ENCODE measurements around the gene KRT7.
"Not testable (repeated sequence)": the region's sequence is repeated elsewhere in the genome, so short reads cannot be mapped to it uniquely, and the experiment has no call there.

KRT7 gene

DNA sequence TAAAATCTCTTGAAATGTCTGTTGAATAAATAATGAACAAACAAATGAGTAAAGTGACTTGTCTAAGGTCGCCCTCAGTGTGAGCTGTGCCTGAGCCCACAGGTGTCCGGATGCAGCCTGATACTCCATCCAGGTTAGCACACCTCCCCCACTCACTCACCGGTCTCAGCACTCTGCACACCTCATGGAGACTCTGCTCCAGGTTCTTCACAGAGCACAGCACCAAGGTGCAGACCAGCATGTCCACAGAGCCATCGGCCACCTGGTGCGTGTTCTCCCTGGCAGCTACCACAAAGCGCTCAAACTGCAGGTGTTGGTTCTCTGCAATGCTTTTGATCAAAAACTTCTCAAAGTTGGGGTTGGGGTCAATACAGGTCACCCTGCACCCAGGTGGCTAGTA lies 4.1 kb upstream of the KRT7 start:
- no peak for DNase-seq

DNA sequence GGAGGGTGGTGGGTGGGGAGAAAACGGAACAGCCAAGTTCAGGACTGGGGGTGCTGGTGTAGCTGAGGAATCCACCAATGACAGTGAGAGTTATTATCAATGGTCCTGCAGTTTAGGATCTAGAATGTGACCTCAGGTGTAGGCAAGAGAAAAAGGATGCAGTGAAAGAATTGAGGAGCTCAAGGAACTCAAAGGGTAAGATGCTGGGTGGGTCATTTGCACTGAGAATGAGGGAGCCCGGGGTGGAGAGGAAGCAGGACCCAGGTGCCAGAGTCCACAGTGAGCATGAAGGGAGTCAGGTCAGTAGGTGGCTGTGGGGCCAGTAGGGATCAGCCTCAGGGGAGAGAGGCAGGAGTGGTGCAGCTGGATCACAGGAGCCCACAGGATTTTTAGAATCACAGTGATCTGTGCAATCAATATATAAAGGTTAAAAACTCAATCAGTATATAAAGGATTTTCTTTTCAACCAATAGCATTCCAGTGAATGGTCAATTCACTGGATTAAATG lies 3.2 kb upstream of the KRT7 start:
- DNase-seq: no peak

DNA sequence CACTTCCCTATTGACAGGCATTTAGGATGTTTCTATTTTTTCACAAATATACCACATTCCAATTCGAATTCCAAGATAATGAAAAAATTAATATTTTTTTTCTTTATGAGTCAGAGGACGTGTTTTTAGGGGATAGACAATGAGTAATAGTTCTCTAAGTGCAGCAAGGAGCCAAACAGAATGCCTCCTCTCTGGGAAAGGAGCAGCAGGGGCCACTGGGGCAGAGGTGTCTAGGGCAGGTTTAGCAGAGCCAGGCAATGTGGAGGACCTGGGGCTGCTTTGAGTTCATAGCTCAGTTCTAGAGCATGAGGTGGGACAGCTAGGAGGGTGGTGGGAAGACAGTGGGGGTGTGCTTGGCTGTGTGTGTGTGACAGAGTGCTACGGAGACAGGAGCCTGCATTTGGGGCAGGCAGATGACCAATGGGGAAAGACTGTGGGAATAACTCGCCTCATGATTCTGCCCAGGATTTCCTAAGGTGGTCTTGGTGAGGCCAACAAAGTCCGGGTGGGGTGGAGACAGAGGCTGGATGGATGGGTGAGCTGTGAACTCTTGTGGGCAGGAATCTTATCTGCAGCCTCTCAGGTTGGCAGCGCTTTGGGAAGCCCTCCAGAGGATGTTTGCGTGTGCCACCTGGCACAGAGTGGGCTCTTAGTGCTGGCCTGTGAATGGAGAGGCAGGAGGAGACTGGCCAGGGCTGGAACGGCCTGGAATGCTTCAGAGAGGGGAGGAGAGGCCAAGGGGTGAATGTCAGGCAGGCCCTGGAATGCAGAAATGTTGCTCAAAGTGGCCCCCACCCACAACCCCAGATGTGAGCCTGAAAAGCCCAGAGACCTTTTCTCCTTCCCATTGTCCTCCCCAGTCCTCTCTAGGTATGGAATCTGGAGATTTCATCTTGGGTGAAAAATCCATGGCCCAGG lies 2.4 kb upstream of the KRT7 start:
- DNase-seq: no peak

DNA sequence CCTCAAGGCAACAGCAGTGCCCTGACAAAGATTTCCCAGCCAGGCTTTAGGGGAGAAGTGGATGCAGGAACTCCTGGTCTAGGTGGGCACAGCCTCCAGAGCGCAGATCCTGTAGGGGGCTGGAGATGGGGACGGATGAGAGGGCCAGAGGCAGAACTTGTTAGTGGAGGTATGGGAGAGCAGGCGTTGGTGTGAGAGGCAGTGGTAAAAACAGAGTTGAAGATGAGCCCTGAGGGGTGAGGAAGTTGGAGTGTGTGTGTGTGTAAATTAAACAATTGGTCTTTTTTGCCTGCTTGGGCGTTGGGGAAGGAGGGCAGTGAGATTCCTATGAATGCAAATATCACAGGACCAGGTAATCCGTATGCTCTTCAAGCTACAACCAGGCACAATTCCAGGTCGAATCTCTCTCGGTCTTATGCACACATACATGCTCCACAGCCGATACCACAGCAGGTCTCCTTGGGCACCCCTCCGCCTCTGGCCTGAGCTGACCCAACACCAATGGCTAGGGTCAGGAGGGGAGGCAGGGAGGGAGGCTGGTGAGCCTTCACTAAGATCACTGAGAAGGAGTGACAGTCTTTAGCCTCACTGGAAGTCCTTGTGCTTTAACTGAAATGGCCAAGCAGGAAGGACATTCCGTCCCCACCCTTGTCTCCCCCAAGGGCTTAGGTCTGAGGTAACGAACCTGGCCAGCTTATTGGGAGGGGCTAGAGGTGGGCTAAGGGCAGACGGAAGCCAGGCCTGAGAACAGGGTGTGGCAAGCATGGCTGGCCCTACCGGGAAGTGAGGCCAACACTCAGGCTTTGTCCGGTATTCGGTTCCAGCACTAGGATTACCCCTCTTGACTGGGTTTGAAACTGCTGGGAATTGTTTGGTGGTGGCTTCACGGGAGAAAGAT lies 1.5 kb upstream of the KRT7 start:
- DNase-seq: no peak

DNA sequence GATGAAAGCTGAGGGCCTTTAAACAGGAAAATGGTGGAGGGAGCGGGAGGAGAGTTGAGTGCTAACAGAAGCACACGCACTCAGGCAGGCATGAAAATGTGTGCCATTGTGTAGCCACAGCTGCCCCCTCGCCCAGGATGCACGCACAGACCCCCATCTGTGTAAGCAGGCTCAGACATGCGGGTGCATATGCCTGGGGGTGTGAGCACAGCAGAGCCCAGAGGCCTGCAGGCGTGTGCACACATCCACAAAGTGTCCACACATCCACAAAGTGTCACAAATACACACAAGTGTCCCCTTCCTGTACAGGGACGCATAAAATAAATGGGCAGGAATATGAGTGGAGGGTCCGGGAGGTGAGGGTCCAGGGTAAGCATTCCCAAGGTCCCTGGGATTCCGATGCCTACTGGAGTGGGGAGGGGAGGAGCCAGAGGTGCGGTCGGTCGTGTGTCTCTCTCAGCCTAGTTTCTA lies 805 bp upstream of the KRT7 start:
- no peak for DNase-seq

DNA sequence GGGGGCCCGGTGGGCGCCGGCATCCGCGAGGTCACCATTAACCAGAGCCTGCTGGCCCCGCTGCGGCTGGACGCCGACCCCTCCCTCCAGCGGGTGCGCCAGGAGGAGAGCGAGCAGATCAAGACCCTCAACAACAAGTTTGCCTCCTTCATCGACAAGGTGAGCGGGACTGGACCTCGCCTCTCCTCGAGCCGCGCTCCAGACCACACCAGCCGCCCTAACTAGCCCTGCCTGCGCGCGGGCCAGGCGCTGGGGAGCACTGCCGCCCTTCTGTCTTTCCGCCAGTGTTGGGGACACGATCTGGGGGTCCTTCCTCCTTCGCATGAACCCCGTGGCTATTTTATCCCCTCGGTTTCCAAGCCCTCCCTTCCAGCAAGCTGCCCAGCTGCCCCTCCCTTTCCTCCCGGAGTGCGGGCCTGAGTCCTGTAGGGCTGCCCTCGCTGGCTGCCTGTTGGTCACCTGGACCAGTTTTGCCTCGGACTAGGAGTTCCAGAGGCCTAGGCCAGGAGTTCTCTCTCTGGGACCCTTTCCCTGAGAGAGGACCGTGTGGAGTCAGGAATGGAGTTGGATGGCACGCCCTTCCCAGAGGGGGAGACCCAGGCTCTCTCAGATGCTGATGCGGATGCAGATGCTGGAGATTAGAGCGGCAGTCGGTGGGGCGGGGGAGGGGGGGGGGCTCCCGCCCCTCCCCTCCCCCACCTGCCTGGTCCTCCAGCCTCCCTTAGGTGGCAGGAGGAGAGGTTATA lies 592 bp downstream of the KRT7 start:
- DNase-seq: peak; percentile 58

DNA sequence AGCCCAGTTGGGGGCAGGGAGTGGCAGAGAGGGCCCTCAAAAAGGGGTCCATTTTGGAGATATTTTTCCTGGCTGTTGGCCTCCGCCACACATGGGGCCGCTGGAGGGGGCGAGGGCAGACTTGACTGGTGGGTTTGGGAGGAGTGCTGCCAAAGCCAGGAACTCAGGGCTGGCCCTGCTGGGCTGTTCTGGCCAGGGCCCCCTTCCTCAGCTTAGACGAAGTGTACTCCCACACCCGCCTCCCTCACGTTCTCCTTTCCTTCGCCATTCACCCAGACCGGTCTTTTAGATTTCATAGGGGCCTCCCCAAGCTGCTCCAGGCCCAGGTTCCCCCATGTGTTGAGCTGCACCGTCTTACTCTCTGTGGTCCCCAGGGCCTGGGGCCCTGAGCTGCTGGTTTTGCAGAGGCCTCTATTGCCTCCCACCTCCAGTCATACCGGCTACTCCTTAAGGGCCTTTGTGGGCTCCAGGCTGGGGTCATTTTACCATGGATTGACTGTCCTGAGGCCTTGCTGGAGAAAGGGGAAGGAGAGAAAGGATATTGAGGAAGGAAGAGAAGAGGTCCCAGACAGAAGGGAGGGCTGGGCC lies 1.3 kb downstream of the KRT7 start:
- DNase-seq: no peak

DNA sequence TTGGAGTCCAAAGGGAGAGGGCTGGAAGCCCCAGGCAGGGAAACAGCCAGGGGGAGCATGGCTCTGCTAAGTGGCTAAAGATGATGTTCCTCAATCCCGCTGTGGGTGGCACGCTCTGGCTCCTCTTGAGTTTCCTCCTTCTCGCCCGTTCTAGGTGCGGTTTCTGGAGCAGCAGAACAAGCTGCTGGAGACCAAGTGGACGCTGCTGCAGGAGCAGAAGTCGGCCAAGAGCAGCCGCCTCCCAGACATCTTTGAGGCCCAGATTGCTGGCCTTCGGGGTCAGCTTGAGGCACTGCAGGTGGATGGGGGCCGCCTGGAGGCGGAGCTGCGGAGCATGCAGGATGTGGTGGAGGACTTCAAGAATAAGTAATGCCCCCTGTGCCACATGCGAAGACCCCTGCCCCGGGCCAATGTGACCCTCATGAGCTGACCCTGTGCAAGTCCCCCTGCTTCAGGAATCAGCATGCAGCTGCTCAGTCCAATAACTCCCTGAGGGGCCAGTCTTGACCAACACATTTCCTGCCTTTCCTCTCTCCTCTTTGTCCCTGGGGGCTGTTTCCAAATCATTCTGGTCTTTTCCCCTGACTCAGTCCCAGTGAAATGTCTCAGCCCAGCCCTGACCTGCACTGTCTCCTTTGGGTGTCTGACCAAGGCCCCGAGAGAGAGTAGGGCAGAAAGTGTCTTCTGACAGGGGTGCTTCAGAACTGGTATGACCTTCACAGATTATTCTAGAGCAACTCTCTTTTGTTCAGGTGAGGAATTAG lies 2.1 kb downstream of the KRT7 start:
- DNase-seq: no peak

DNA sequence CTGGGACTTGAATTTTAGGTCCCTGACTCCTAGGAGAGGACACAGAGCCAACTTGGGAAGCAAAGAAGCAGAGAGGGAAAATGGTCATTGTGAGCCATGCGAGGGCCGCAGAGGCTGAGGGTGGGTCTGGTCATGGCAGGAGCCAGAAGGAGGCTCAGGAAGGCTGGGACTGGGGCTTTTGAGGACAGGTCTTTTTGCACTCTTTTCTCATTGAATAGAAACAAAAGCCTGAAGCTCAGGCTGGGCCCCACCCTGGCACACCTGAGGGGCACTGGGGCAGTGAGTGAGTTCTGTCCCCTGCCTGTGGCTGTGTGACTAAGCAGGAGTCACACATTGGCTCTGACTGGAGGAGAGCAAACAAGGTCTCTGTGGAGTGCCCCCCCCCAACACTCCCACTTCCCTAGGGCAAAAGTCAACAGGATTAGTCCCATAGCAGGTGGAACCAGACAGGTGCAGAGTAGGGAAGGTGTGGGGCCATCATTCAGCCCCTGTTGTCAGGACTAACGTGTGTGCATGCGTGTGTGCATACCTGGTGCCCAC lies 2.8 kb downstream of the KRT7 start:
- no peak for DNase-seq

DNA sequence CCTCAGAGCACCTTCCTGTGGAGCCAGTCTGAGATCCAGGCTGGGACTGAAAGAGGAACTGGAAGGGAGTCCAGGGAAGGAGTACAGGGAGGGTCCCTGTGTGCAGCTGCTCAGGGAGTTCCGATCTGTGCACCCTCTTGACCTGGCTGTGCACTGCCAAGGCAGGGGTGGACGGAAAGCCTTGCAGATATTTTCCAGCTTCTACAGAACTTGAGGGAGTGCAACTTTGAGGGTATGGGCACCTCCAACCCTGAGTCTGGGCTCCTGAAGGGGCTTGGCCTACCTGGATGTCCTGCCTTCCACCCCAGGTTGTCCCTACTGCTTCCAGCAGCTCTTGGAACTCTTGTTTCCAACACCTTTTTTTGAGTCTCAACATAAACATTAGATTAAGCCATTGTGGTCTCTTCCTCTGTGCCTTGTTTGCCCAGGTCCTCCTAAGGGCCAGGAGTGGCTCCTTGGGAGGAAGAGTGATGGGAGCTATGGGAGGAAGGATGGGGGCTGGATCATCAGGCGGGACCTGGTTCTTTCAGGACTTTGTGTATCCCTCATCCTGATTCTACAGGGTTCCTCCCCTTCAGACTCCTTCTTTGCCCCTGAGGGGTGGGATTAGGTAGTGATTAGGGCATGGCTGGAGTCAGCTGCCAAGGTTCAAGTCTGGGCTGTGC lies 3.5 kb downstream of the KRT7 start:
- no peak for DNase-seq

DNA sequence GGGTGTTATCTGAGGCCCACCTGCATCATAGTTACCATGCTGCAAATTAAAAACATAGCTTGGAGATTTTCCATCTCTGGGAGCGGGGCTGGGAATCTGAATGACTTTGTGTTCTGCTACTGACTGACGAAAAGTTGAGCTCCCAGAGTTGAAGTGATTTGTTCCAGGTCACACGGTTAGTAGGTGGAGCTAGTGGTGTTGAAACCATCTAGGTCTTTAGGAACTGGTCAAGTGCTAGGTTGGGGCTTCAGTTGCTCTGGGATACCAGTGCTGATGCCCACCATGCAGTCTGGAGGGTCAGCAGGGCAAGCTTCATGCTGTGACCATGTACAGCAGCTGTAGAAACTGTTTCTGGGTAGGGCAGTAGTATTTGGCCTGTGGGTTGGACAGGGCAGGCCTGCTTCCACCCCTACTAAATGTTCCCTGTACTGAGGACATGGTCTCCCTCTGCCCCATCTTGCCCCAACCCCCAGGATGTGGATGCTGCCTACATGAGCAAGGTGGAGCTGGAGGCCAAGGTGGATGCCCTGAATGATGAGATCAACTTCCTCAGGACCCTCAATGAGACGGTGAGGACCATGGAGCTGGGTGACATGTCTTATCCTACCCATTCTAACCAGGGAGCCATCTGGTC lies 5.3 kb downstream of the KRT7 start:
- no peak for DNase-seq

DNA sequence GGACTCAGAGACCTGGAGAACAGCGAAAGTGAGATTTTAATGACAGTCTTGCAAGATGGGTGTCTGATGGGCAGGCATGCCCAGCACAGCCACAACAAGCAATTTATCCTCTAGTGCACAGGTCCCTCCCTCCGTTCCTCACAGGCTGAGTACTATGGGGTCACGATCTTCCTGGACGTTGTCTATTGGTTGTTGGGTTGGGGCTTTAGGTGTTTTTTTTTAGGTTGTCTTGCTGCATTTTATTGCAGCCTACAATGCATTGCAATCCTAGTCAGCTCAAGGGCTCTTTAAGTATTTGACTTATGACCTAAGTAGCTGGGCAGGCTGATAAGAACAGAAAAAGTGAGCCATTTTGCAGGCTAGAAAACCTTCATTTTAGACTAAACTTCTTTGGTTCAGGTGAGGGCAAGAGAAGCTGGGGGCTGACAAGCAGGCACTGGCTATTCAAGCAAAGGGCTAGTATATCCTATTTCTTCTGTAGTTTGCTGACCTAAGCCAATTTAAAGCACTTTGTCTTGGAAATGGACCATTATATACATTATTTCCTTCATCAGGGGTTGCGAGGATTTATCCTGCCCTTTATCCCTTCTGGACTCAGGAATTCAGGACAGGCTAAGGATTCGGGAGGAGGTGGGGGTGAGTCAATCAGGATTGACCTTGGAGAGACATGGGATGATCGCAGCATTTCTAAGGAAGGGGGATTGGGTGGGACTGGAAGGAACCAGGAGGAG lies 6.0 kb downstream of the KRT7 start:
- DNase-seq: no peak

DNA sequence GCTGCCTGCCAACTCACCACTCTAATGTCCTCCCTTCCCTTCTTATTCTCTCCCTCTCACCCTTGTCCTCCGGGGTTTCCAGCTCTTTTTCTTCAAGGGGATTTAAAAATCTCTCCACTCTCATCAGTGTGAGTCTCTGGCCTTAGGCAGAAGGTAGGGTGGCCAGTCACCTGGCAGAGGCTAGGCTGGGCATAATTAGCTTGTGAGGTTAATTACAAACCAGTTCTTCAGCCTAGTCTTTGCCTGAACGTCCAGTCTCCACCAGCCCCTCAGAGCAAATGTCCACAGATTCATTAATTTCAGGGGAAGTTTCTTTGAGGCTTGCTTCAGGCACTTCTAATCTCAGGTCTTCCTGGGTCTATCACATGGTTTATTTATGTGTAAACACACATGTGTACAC lies 6.7 kb downstream of the KRT7 start:
- no peak for DNase-seq

DNA sequence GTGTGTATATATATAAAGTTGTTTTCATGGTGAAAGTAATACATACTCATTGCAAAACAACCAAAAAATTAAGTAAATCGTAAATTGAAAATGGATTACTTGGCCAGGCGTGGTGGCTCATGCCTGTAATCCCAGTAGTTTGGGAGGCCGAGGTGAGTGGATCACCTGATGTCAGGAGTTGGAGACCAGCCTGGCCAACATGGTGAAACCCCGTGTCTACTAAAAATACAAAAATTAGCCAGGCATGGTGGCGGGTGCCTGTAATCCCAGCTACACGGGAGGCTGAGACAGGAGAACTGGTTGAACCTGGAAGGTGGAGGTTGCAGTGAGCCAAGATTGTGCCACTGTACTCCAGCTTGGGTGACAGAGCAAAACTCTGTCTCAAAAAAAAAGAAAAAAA lies 7.2 kb downstream of the KRT7 start:
- not testable (repeated sequence) for DNase-seq

DNA sequence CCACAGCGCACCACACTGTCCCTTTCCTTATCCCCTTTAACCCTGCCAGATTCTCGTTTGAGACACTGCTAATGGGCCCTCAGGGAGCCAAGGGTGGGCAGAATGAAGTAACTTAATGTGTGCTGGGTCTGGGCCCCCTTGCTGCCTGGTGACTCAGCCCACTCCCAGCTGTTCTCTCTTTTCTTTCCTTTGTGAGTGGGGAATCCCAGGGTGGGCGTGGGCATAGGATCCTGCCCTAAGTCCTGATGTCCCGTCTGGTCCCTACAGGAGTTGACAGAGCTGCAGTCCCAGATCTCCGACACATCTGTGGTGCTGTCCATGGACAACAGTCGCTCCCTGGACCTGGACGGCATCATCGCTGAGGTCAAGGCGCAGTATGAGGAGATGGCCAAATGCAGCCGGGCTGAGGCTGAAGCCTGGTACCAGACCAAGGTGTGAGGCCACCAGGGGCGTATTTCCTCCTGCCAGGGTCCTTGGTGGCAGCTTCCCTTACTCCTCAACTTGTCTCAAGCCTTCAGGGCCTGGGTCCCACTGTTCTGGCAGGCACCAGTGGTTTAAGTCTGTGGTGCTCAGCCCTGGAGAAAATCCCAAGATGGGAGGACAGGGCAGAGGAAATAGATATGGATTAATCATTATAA lies 8.3 kb downstream of the KRT7 start:
- no peak for DNase-seq

DNA sequence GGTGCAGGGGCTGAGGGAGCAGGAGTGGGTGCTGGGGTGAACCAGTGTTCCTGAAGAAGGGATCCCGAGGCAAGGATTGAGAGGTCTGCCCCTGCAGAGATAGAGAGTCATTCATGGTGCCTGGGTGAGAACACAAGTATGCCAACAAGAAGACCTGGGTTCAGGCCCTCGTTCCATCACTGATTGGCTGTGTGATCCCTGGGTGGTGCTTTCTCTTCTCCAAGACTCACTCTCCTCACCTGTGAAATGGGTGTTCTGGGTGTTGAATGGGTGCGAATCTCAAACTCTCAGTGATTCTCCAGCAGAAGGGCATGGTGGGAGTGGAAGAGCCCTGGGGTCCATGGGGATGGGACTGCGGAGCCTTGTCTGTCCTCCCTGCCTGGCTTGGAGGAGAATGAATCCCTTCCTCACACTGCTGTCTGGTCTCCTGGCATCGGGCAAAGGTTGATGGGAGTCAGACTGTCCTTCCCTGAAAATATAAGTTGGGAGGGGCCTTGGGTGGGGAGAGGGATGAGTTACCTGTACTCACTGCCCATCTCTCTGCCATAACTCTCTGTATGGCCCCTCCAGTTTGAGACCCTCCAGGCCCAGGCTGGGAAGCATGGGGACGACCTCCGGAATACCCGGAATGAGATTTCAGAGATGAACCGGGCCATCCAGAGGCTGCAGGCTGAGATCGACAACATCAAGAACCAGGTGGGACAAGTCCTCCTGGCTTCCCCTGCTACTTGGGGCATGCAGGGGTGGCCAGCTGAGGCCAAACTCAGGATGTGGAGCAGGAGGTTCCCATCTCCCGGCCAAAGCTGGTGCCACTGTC lies 9.6 kb downstream of the KRT7 start:
- DNase-seq: no peak

DNA sequence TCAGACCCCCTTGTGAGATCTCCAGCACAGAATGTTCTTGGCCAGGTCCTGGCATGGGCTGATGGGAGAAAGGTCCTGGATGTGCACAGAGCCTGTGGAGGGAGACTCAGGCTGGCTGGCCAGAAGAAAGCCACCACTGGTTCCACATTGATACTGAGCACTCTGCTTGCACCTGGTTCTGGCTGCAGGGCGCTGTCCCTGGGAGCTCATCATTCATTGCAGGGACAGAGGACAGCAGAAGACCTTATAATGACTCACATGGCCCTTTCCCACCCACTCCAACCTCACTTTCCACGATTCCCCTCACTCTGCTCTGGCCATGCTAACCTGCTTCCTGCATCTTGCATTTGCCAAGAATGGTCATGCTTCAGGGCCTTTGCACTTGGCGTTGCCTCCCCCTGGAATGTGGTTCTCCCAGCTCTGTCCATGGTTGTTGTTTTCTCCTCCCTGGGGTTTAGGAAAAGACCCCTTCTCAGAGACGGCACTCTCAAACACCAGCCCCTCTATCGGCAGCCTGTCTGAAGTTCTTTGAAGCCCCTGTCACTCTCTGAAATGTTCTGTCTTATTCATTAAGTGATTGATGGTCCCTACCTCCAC lies 10.3 kb downstream of the KRT7 start:
- peak; percentile 75 for DNase-seq
